ENCODE results near the gene PLPP7. TPM values are rescaled to one million over a fixed set of nuclear protein-coding genes. Genes with fewer than 3 reads are reported as not detected.
"Not testable (repeated sequence)": the region's sequence is repeated elsewhere in the genome, so short reads cannot be mapped to it uniquely, and the experiment has no call there.

The PLPP7 gene
- total RNA-seq, 4 donors from 2014 or later, result 3.8 to 14.0 (median 6.5) TPM

DNA sequence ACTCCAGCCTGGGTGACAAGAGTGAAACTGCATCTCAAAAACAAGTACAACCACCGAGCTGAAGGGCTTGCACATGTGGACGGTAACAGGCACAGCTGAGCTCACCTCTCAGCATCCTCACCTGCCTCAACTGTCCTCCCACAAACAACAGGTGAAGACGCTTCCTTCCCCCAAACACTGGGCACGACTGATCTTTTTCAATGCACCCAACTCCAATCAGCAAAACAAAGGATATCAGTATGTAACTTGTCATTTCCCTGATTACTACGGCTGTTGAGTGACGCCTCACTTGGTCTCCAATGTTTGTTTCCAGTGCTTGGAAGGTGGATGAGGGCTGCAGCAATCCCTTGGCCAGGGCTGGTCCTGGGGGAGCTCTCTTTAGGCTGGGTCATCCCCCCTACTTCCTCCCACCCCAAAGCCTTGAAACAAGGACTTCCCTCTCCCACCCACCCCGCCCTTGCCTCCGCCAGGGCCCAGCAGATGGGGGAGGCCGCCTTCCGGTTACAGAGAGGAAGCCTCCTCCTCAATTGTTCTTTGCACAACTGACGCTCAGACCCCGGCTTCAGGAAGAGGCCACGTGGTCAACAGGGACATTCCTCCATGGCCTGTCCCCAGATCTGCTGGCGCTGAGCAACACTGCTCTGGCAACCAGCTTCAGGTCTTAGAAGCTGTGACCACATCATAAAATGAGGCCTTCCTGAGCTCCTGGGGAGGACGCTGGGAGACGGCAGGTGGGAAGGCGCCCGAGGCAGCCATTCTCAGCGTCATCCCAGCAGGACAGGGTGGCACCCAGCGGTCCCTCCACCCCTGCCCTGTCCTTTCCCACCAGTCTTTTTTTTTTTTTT, 19.1 kb upstream of the PLPP7 start:
- peak; percentile 52 for ATAC-seq (ENCODE audit: low FRiP score)
- TF ChIP-seq CTCF (IDR thresholded peaks at IDR 0.05), result no peak

GRCh38 chr9:131271016-131271273, 18.6 kb upstream of the PLPP7 start:
- not testable (repeated sequence) for DNase-seq (ENCODE audit: low spot score); ATAC-seq (ENCODE audit: low FRiP score)

More for the DNA sequence above, 19.1 kb upstream of the PLPP7 start:
- no peak for DNase-seq (ENCODE audit: low spot score)

GRCh38 chr9:131271506-131271931, 18.0 kb upstream of the PLPP7 start:
- ATAC-seq (ENCODE audit: low FRiP score), result no peak
- no peak for DNase-seq (ENCODE audit: low spot score)
- no peak for TF ChIP-seq CTCF (IDR thresholded peaks at IDR 0.05)

- DNase-seq (ENCODE audit: low spot score) (no peak), ATAC-seq (ENCODE audit: low FRiP score) (no peak)
- no peak for TF ChIP-seq CTCF (IDR thresholded peaks at IDR 0.05)
These were observed 17.3 kb upstream of the PLPP7 start for GRCh38 chr9:131272212-131272611.

DNA sequence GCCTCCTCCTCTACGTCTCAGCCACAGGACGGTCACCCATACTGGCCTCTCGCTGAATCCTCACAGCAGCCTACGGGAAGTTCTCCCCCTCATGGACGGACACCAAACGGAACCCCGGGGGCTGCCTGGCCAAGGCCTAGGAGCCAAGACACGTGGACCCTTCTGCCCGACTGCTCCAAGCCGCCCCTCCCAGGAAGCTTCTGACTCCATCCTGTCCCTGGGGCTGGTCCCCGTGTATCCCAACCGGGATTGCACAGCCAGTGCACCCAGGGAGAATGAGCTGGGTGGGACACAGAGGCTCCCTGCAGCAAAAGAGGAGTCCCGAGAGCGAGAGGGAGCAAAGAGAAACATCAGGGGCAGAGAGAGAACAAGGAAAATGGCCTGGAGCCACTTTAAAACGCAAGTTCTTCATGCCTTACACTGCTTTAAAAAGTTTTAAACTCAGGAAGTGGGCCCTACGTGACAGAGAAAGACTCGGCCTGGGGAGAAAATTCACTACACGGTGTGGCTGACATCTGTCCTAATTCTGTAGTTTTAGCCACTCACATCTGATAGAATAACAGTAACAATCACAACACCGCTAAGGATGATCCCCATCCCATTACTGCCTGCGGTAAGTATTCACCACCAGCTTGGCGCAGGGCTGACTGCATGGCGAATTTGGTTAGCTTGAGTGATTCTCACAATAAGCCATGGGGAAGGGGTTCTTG, 16.2 kb upstream of the PLPP7 start:
- no peak for DNase-seq (ENCODE audit: low spot score)
- ATAC-seq (ENCODE audit: low FRiP score), result no peak
- no peak for TF ChIP-seq CTCF (IDR thresholded peaks at IDR 0.05)

- ATAC-seq (ENCODE audit: low FRiP score) (no peak), DNase-seq (ENCODE audit: low spot score) (no peak)
- no peak for TF ChIP-seq CTCF (IDR thresholded peaks at IDR 0.05)
These were observed 15.5 kb upstream of the PLPP7 start for GRCh38 chr9:131273856-131274673.

GRCh38 chr9:131274674-131275331, 14.7 kb upstream of the PLPP7 start:
- no peak for ATAC-seq (ENCODE audit: low FRiP score)

More at GRCh38 chr9:131274674-131275331, 14.7 kb upstream of the PLPP7 start:
- DNase-seq (ENCODE audit: low spot score), result no peak
- no peak for TF ChIP-seq CTCF (IDR thresholded peaks at IDR 0.05)

Measured in omental fat pad (tissue), 4 donors.